Activated gamma-delta T cell (primary cell): ENCODE data around the gene BRSK1.
"Not testable (repeated sequence)": the region's sequence is repeated elsewhere in the genome, so short reads cannot be mapped to it uniquely, and the experiment has no call there.

Source experiments
- DNase-seq: peaks from one replicate; lab custom pipeline; 2025; lab: John Stamatoyannopoulos, UW

BRSK1 gene

GRCh38 chr19:55329791-55330190, 46.0 kb downstream of the BRSK1 start:
- not testable (repeated sequence) for DNase-seq

- no peak for DNase-seq
Observed at GRCh38 chr19:55333870-55334269, 50.1 kb downstream of the BRSK1 start.

- DNase-seq: no peak
Observed at GRCh38 chr19:55336101-55336500, 52.3 kb downstream of the BRSK1 start.

GRCh38 chr19:55339105-55339888, 55.5 kb downstream of the BRSK1 start, which contains the start of gene KMT5C:
KMT5C (plus strand) TSS chr19:55339876; CDS start chr19:55341937, 2,061 bp downstream.
- peak; percentile 99 for DNase-seq

GRCh38 chr19:55339889-55340783, 56.3 kb downstream of the BRSK1 start:
- no peak for DNase-seq

GRCh38 chr19:55340784-55341147, 57.0 kb downstream of the BRSK1 start:
- DNase-seq: no peak

- no peak for DNase-seq
Observed at GRCh38 chr19:55341171-55341588, 57.4 kb downstream of the BRSK1 start.

GRCh38 chr19:55341595-55342531, 58.1 kb downstream of the BRSK1 start:
- DNase-seq: no peak

GRCh38 chr19:55344444-55344843, 60.6 kb downstream of the BRSK1 start:
- DNase-seq: no peak

GRCh38 chr19:55345101-55345817, 61.5 kb downstream of the BRSK1 start:
- no peak for DNase-seq

- no peak for DNase-seq
Observed at GRCh38 chr19:55345818-55346724, 62.3 kb downstream of the BRSK1 start.

- no peak for DNase-seq
Observed at GRCh38 chr19:55346725-55347441, 63.1 kb downstream of the BRSK1 start.

- DNase-seq: no peak
Observed at GRCh38 chr19:55347442-55348009, 63.7 kb downstream of the BRSK1 start.

- DNase-seq: no peak
Observed at GRCh38 chr19:55348317-55349034, 64.7 kb downstream of the BRSK1 start.

- no peak for DNase-seq
Observed at GRCh38 chr19:55350620-55351315, 67.0 kb downstream of the BRSK1 start.

- DNase-seq: no peak
Observed at GRCh38 chr19:55352040-55352439, 68.2 kb downstream of the BRSK1 start.

GRCh38 chr19:55352549-55353145, 68.8 kb downstream of the BRSK1 start:
- no peak for DNase-seq
